GM23338 (cell line): ENCODE measurements around the gene CYFIP2. TPM values are rescaled to one million over a fixed set of nuclear protein-coding genes. Genes with fewer than 3 reads are reported as not detected.

Experiments
- ATAC-seq: fragments of 200-7000 bp; cut with Tn5 transposase; 3 replicates; pipeline ENCODE4 v1.9.1; 2020
- DNase-seq: peaks from one replicate; pipeline ENCODE4 v3.0.0-alpha.2; 2015; ENCODE audit warnings: low spot score
- H2AFZ ChIP-seq: fragments of 200-600 bp; sonication (generic); 2 replicates; pipeline ENCODE4 v1.8.0; 2016; ENCODE audit warnings: antibody characterized with exemption, mild to moderate bottlenecking, moderate library complexity
- H3F3A ChIP-seq: fragments of 200-600 bp; sonication (generic); replicated peaks from 2 replicates; pipeline ENCODE4 v1.8.0; 2017; ENCODE audit warnings: antibody characterized with exemption, mixed run types, low read depth
- H3K27ac ChIP-seq: fragments of 200-600 bp; sonication (generic); 2 replicates; pipeline ENCODE4 v1.6.1; 2016; ENCODE audit warnings: low read depth
- H3K27me3 ChIP-seq: fragments of 200-600 bp; sonication (generic); 2 replicates; pipeline ENCODE4 v1.8.0; 2016; ENCODE audit warnings: mild to moderate bottlenecking, mixed run types, moderate library complexity; ENCODE audit not compliant: insufficient read depth
- H3K36me3 ChIP-seq: fragments of 200-600 bp; sonication (generic); 2 replicates; pipeline ENCODE4 v1.8.0; 2016; ENCODE audit warnings: mild to moderate bottlenecking; ENCODE audit not compliant: insufficient read depth
- H3K4me1 ChIP-seq: fragments of 200-600 bp; sonication (generic); 2 replicates; pipeline ENCODE4 v1.8.0; 2016; ENCODE audit warnings: mild to moderate bottlenecking, moderate library complexity; ENCODE audit not compliant: insufficient read depth
- H3K4me2 ChIP-seq: fragments of 200-600 bp; sonication (generic); 2 replicates; pipeline ENCODE4 v1.7.1; 2017; ENCODE audit warnings: mixed run types
- H3K4me3 ChIP-seq: fragments of 200-600 bp; sonication (generic); 2 replicates; pipeline ENCODE4 v1.6.1; 2016; ENCODE audit warnings: mixed run types
- H3K79me2 ChIP-seq: fragments of 200-600 bp; sonication (generic); replicated peaks from 2 replicates; pipeline ENCODE4 v1.8.0; 2017; ENCODE audit warnings: mild to moderate bottlenecking; ENCODE audit not compliant: insufficient read depth
- H3K9me2 ChIP-seq: fragments of 200-600 bp; sonication (generic); 2 replicates; pipeline ENCODE4 v1.8.0; 2017; ENCODE audit not compliant: insufficient read depth
- H4K20me1 ChIP-seq: fragments of 200-600 bp; sonication (generic); replicated peaks from 2 replicates; pipeline ENCODE4 v1.8.0; 2017; ENCODE audit warnings: mild to moderate bottlenecking; ENCODE audit not compliant: insufficient read depth
- H3K27ac Mint-ChIP-seq: 2 replicates; pipeline ENCODE4 v1.8.0; 2020; ENCODE audit warnings: inconsistent platforms, mild to moderate bottlenecking, moderate library complexity, mixed read lengths
- H3K27me3 Mint-ChIP-seq: 3 replicates; pipeline ENCODE4 v1.8.0; 2022; ENCODE audit warnings: low read depth, mild to moderate bottlenecking, moderate library complexity, mixed read lengths, inconsistent platforms; ENCODE audit not compliant: insufficient read depth, poor library complexity
- H3K36me3 Mint-ChIP-seq: 3 replicates; pipeline ENCODE4 v1.8.0; 2021; ENCODE audit warnings: low read depth, mild to moderate bottlenecking, inconsistent platforms, moderate library complexity, mixed read lengths
- H3K4me1 Mint-ChIP-seq: 3 replicates; pipeline ENCODE4 v1.8.0; 2020; ENCODE audit warnings: mild to moderate bottlenecking, inconsistent platforms, mixed read lengths
- H3K4me3 Mint-ChIP-seq: 3 replicates; pipeline ENCODE4 v1.8.0; 2021; ENCODE audit warnings: moderate library complexity, mild to moderate bottlenecking, inconsistent platforms, mixed read lengths
- H3K9me3 Mint-ChIP-seq: 3 replicates; pipeline ENCODE4 v1.8.0; 2020; ENCODE audit warnings: moderate library complexity, mild to moderate bottlenecking, inconsistent platforms, mixed read lengths
- CREB1 ChIP-seq: fragments of 250-450 bp; sonication (Bioruptor Pico); IDR thresholded peaks from 2 replicates; pipeline ENCODE4 v1.5.0; 2020; ENCODE audit warnings: low read depth, mild to moderate bottlenecking, moderate library complexity
- EZH2phosphoT487 ChIP-seq: fragments of 200-600 bp; sonication (generic); IDR thresholded peaks from one replicate; pipeline ENCODE4 v1.8.1; 2018; ENCODE audit warnings: antibody characterized with exemption; ENCODE audit not compliant: unreplicated experiment
- NANOG ChIP-seq: IDR thresholded peaks from 2 replicates; pipeline ENCODE4 v1.6.1; 2016; ENCODE audit warnings: antibody characterized with exemption, borderline replicate concordance
- ZNF331 ChIP-seq: fragments of 250-450 bp; sonication (Bioruptor Pico); IDR thresholded peaks from 2 replicates; pipeline ENCODE4 v1.5.0; 2020; ENCODE audit warnings: low read depth, mild to moderate bottlenecking, moderate library complexity
- ZNF462 ChIP-seq: fragments of 250-450 bp; sonication (Bioruptor Pico); IDR thresholded peaks from 2 replicates; pipeline ENCODE4 v1.5.0; 2020; ENCODE audit warnings: mild to moderate bottlenecking, moderate library complexity
- polyA plus RNA-seq: library from polyadenylated mRNA; unstranded; fragments of >200 nt; fragmentation: Nextera tagmentation; extraction: Ambion mirVana; gene quantifications from 2 replicates; pipeline ENCODE4 v1.2.1, GENCODE V29; 2016
- total RNA-seq: library from RNA; depleted of rRNA; stranded (reverse); fragments of >200 nt; shearing (Covaris generic); gene quantifications from 2 replicates; pipeline ENCODE4 v1.2.3, GENCODE V29; 2014
- TF ChIP-seq, protein P1 (sequence below): IDR thresholded peaks from 2 replicates; pipeline ENCODE4 v1.6.1; 2016; ENCODE audit warnings: antibody characterized with exemption

CYFIP2 gene
- total and polyA plus RNA-seq, 2 experiments from 2014 or later, result 54.1 to 98.4 TPM

- Mint-ChIP-seq H3K27ac (no peak overlapping the region), H3K9me3 (no peaks in the 10 kb centered on the region; the same call in 2 of the 3 replicates), H3K27me3 (peaks cover 2% of the 10 kb centered on the region), H3K4me3 (no peak overlapping the region), H3K4me1 (no peaks in the 10 kb centered on the region), H3K36me3 (no peaks in the 10 kb centered on the region; the same call in 2 of the 3 replicates)
- H3K36me3 ChIP-seq, result no peaks in the 10 kb centered on the region
- ATAC-seq (no peak), DNase-seq (no peak)
- no peak for TF ChIP-seq NANOG
- TF ChIP-seq ZNF462 (CRISPR knock-in tag), result no peak
- TF ChIP-seq ZNF331 (CRISPR knock-in tag), result no peak
- no peaks in the 10 kb centered on the region for H4K20me1 ChIP-seq
- no peaks in the 10 kb centered on the region for H3K27me3 ChIP-seq
- H3K4me3 ChIP-seq, result no peak overlapping the region
- H3F3A ChIP-seq, result no peaks in the 10 kb centered on the region
- H3K4me1 ChIP-seq, result no peaks in the 10 kb centered on the region
- H3K4me2 ChIP-seq, result no peak overlapping the region
- no peak overlapping the region for H3K27ac ChIP-seq
- H3K9me2 ChIP-seq, result no peaks in the 10 kb centered on the region
- H3K79me2 ChIP-seq, result no peaks in the 10 kb centered on the region
- no peak overlapping the region for H2AFZ ChIP-seq
Observed at GRCh38 chr5:157306692-157307471, 41.0 kb downstream of the CYFIP2 start.

GRCh38 chr5:157308836-157309465 lies 43.0 kb downstream of the CYFIP2 start:
- H3K4me2 ChIP-seq, result no peak overlapping the region
- H3K27me3 Mint-ChIP-seq, result peaks cover 2% of the 10 kb centered on the region
- TF ChIP-seq EZH2phosphoT487 (no peak), CREB1 (CRISPR knock-in tag) (no peak)
- TF ChIP-seq, protein P1, sequence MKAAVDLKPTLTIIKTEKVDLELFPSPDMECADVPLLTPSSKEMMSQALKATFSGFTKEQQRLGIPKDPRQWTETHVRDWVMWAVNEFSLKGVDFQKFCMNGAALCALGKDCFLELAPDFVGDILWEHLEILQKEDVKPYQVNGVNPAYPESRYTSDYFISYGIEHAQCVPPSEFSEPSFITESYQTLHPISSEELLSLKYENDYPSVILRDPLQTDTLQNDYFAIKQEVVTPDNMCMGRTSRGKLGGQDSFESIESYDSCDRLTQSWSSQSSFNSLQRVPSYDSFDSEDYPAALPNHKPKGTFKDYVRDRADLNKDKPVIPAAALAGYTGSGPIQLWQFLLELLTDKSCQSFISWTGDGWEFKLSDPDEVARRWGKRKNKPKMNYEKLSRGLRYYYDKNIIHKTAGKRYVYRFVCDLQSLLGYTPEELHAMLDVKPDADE, result no peak

More at GRCh38 chr5:157308836-157309465, 43.0 kb downstream of the CYFIP2 start:
- Histone ChIP-seq H3K4me3 (no peak overlapping the region), H3K9me2 (no peaks in the 10 kb centered on the region), H3K27me3 (no peaks in the 10 kb centered on the region), H3K4me1 (no peaks in the 10 kb centered on the region), H4K20me1 (no peaks in the 10 kb centered on the region), H3K27ac (no peak overlapping the region), H3K36me3 (no peaks in the 10 kb centered on the region), H3F3A (no peaks in the 10 kb centered on the region), H3K79me2 (no peaks in the 10 kb centered on the region), H2AFZ (no peak overlapping the region)
- ATAC-seq (no peak), DNase-seq (peak; percentile 24)
- H3K27ac Mint-ChIP-seq, result no peak overlapping the region
- no peaks in the 10 kb centered on the region; the same call in 2 of the 3 replicates for H3K36me3 Mint-ChIP-seq
- H3K9me3 Mint-ChIP-seq, result no peaks in the 10 kb centered on the region; the same call in 2 of the 3 replicates
- H3K4me1 Mint-ChIP-seq, result no peaks in the 10 kb centered on the region
- no peak overlapping the region for H3K4me3 Mint-ChIP-seq
